ENCODE results near the gene GPRC5C. TPM values are rescaled to one million over a fixed set of nuclear protein-coding genes. Genes with fewer than 3 reads are reported as not detected.

Gene GPRC5C
- total and polyA plus RNA-seq, 2 of the 13 experiments (the other 11 are each of a cell fraction or from before 2014, with no cell fraction given), result 85.6 to 300 TPM

- no peak for TF ChIP-seq ZNF569 (CRISPR knock-in tag; IDR thresholded peaks at IDR 0.05; ENCODE audit: borderline replicate concordance)
- no peak for TF ChIP-seq RAD51 (IDR thresholded peaks at IDR 0.05; ENCODE audit: borderline replicate concordance)
- TF ChIP-seq HMGA1 (CRISPR knock-in tag; conservative IDR thresholded peaks at IDR 0.05), result no peak
- TF ChIP-seq, protein P1, sequence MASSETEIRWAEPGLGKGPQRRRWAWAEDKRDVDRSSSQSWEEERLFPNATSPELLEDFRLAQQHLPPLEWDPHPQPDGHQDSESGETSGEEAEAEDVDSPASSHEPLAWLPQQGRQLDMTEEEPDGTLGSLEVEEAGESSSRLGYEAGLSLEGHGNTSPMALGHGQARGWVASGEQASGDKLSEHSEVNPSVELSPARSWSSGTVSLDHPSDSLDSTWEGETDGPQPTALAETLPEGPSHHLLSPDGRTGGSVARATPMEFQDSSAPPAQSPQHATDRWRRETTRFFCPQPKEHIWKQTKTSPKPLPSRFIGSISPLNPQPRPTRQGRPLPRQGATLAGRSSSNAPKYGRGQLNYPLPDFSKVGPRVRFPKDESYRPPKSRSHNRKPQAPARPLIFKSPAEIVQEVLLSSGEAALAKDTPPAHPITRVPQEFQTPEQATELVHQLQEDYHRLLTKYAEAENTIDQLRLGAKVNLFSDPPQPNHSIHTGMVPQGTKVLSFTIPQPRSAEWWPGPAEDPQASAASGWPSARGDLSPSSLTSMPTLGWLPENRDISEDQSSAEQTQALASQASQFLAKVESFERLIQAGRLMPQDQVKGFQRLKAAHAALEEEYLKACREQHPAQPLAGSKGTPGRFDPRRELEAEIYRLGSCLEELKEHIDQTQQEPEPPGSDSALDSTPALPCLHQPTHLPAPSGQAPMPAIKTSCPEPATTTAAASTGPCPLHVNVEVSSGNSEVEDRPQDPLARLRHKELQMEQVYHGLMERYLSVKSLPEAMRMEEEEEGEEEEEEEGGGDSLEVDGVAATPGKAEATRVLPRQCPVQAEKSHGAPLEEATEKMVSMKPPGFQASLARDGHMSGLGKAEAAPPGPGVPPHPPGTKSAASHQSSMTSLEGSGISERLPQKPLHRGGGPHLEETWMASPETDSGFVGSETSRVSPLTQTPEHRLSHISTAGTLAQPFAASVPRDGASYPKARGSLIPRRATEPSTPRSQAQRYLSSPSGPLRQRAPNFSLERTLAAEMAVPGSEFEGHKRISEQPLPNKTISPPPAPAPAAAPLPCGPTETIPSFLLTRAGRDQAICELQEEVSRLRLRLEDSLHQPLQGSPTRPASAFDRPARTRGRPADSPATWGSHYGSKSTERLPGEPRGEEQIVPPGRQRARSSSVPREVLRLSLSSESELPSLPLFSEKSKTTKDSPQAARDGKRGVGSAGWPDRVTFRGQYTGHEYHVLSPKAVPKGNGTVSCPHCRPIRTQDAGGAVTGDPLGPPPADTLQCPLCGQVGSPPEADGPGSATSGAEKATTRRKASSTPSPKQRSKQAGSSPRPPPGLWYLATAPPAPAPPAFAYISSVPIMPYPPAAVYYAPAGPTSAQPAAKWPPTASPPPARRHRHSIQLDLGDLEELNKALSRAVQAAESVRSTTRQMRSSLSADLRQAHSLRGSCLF (CRISPR knock-in tag; IDR thresholded peaks at IDR 0.05; ENCODE audit: borderline replicate concordance), result no peak
- no peak for TF ChIP-seq FOSL1 (CRISPR knock-in tag; IDR thresholded peaks at IDR 0.05; ENCODE audit: borderline replicate concordance)
- no peak for TF ChIP-seq SRSF4 (IDR thresholded peaks at IDR 0.05; ENCODE audit: low read depth, low read length, poor library complexity, severe bottlenecking)
- 0 out of 2 replicates have a peak, but pooled peaks have one; percentile 59 for TF ChIP-seq ZNF326 (CRISPR knock-in tag; IDR thresholded peaks at IDR 0.05; ENCODE audit: borderline replicate concordance)
- TF ChIP-seq ZFP62 (CRISPR knock-in tag; IDR thresholded peaks at IDR 0.05), result no peak
- peak; percentile 57 for TF ChIP-seq ZEB1 (IDR thresholded peaks at IDR 0.05; ENCODE audit: insufficient replicate concordance, low read depth)
- TF ChIP-seq POLR2A (IDR thresholded peaks at IDR 0.05; ENCODE audit: insufficient read depth in 1 of 2, low read depth in 2 of 2, low read length in 2 of 2), result peak; percentile 25 to 56; a peak in 2 of 4 replicates
- TF ChIP-seq PCBP2 (optimal IDR thresholded peaks at IDR 0.05; ENCODE audit: low read depth, low read length, poor library complexity, severe bottlenecking), result no peak
- TF ChIP-seq FOXP1 (IDR thresholded peaks at IDR 0.05), result no peak
- TF ChIP-seq FOXP1 (CRISPR knock-in tag; IDR thresholded peaks at IDR 0.05), result no peak
- peak; percentile 62; the same call in 1 of the 2 replicates for TF ChIP-seq LCORL (IDR thresholded peaks at IDR 0.05)
- TF ChIP-seq LCORL (CRISPR knock-in tag; IDR thresholded peaks at IDR 0.05), result peak; percentile 84
- peak; percentile 41; the same call in 1 of the 2 replicates for TF ChIP-seq GATAD2A (CRISPR knock-in tag; IDR thresholded peaks at IDR 0.05)
- TF ChIP-seq ZNF333 (CRISPR knock-in tag; IDR thresholded peaks at IDR 0.05; ENCODE audit: borderline replicate concordance), result no peak
- no peak for TF ChIP-seq PBX2 (CRISPR knock-in tag; IDR thresholded peaks at IDR 0.05)
- peak; percentile 39; the same call in 1 of the 2 replicates for TF ChIP-seq ARID4A (CRISPR knock-in tag; IDR thresholded peaks at IDR 0.05; ENCODE audit: borderline replicate concordance)
- no peak for TF ChIP-seq EEA1 (CRISPR knock-in tag; IDR thresholded peaks at IDR 0.05; ENCODE audit: borderline replicate concordance)
- TF ChIP-seq RAD21 (CRISPR knock-in tag; IDR thresholded peaks at IDR 0.05), result no peak; the same call in 1 of the 2 replicates
- TF ChIP-seq ETV6 (CRISPR knock-in tag; conservative IDR thresholded peaks at IDR 0.05), result no peak
Observed at GRCh38 chr17:74435775-74436359, 4.0 kb downstream of the GPRC5C start (continued).

All from HepG2 (cell line).